Calu3 (cell line): Measurements from ENCODE around the gene SESTD1. TPM values are rescaled to one million over a fixed set of nuclear protein-coding genes. Genes with fewer than 3 reads are reported as not detected.

ENCODE experiments used
- BruUV-seq: library from RNA; stranded (reverse); fragments of 400-500 nt; replicated peaks from 2 replicates; lab custom pipeline; 2021; lab: Mats Ljungman, UMichigan
- CTCF ChIA-PET: fragments of 300-600 bp; sonication (Branson Sonifier 250); formaldehyde crosslinking; loops from one replicate; lab custom pipeline; 2022; ENCODE audit warnings: antibody characterized with exemption; lab: Charles Lee
- DNase-seq: peaks from one replicate; pipeline ENCODE4 v3.0.0; 2022
- H3K27ac Mint-ChIP-seq: one replicate; pipeline ENCODE4 v1.8.0; 2022; ENCODE audit warnings: mixed read lengths; ENCODE audit not compliant: unreplicated experiment
- H3K27me3 Mint-ChIP-seq: one replicate; pipeline ENCODE4 v1.8.0; 2022; ENCODE audit warnings: mixed read lengths; ENCODE audit not compliant: unreplicated experiment
- H3K36me3 Mint-ChIP-seq: one replicate; pipeline ENCODE4 v1.8.0; 2022; ENCODE audit warnings: mild to moderate bottlenecking, moderate library complexity, mixed read lengths; ENCODE audit not compliant: insufficient read depth, unreplicated experiment
- H3K4me1 Mint-ChIP-seq: one replicate; pipeline ENCODE4 v1.8.0; 2022; ENCODE audit warnings: mild to moderate bottlenecking, low read depth, mixed read lengths; ENCODE audit not compliant: unreplicated experiment
- H3K4me3 Mint-ChIP-seq: one replicate; pipeline ENCODE4 v1.8.0; 2022; ENCODE audit warnings: mild to moderate bottlenecking, low read depth, moderate library complexity, mixed read lengths; ENCODE audit not compliant: unreplicated experiment
- H3K9me3 Mint-ChIP-seq: one replicate; pipeline ENCODE4 v1.8.0; 2022; ENCODE audit warnings: low read depth, mixed read lengths; ENCODE audit not compliant: unreplicated experiment
- CTCF ChIP-seq: fragments of 200-600 bp; IDR thresholded peaks from one replicate; pipeline ENCODE4 v1.8.0; 2022; ENCODE audit warnings: antibody characterized with exemption; ENCODE audit not compliant: unreplicated experiment
- intact Hi-C: fragments of 100-400 bp; cut with micrococcal nuclease; formaldehyde crosslinking; loops from one replicate; pipeline ENCODE4 v1.10.0; 2022; ENCODE audit not compliant: unreplicated experiment
- total RNA-seq: library from RNA; stranded (reverse); gene quantifications from 2 replicates; pipeline ENCODE4 v1.2.3, GENCODE V29; 2022

Gene SESTD1
- total RNA-seq, 1 experiment from 2014 or later: 145 TPM

GRCh38 chr2:179233083-179233490 is 31.5 kb downstream of the SESTD1 start:
- Mint-ChIP-seq H3K4me1 (peaks cover 58% of the 10 kb centered on the region), H3K27ac (peak overlapping the region; percentile 22), H3K9me3 (peaks cover 6% of the 10 kb centered on the region), H3K36me3 (peaks cover 13% of the 10 kb centered on the region), H3K4me3 (no peak overlapping the region), H3K27me3 (no peaks in the 10 kb centered on the region)
- no TSS peak for BruUV-seq
- intact Hi-C loops: no loop called here
- TF ChIP-seq CTCF: no peak
- DNase-seq: no peak
- CTCF ChIA-PET: interaction anchor here (1.1 kb wide), 1 partner anchor 377 kb away, joined by 3 read pairs; no protein-coding TSS in a partner anchor

GRCh38 chr2:179226961-179227259 is 37.7 kb downstream of the SESTD1 start:
- no peaks in the 10 kb centered on the region for H3K9me3 Mint-ChIP-seq
- TF ChIP-seq CTCF: no peak
- BruUV-seq: no TSS peak
- DNase-seq: no peak
- H3K36me3 Mint-ChIP-seq: peaks cover 5% of the 10 kb centered on the region
- H3K4me1 Mint-ChIP-seq: peaks cover 51% of the 10 kb centered on the region
- H3K27me3 Mint-ChIP-seq: no peaks in the 10 kb centered on the region
- CTCF ChIA-PET: no interaction called here
- intact Hi-C loops: loop anchor here (5.0 kb wide), 1 partner anchor 35 kb away; the partner anchor contains the start of gene SESTD1
- H3K4me3 Mint-ChIP-seq: no peak overlapping the region
- peak overlapping the region; percentile 27 for H3K27ac Mint-ChIP-seq

GRCh38 chr2:179226203-179226960 is 38.2 kb downstream of the SESTD1 start:
- Mint-ChIP-seq H3K4me1 (peaks cover 51% of the 10 kb centered on the region), H3K9me3 (no peaks in the 10 kb centered on the region), H3K36me3 (peaks cover 5% of the 10 kb centered on the region), H3K27me3 (no peaks in the 10 kb centered on the region), H3K27ac (peak overlapping the region; percentile 27), H3K4me3 (no peak overlapping the region)
- DNase-seq: peak; percentile 23
- intact Hi-C loops: loop anchor here (5.0 kb wide), 1 partner anchor 36 kb away; the partner anchor contains the start of gene SESTD1
- no peak for TF ChIP-seq CTCF
- CTCF ChIA-PET: no interaction called here
- no TSS peak for BruUV-seq

- no peak for DNase-seq
- no peak overlapping the region for H3K27ac Mint-ChIP-seq
- BruUV-seq: no TSS peak
- CTCF ChIA-PET: no interaction called here
- H3K4me3 Mint-ChIP-seq: no peak overlapping the region
- TF ChIP-seq CTCF: no peak
- H3K27me3 Mint-ChIP-seq: no peaks in the 10 kb centered on the region
- no peaks in the 10 kb centered on the region for H3K9me3 Mint-ChIP-seq
- peaks cover 46% of the 10 kb centered on the region for H3K4me1 Mint-ChIP-seq
- peaks cover 5% of the 10 kb centered on the region for H3K36me3 Mint-ChIP-seq
- intact Hi-C loops: no loop called here
Observed at GRCh38 chr2:179224361-179224760, 40.3 kb downstream of the SESTD1 start.
